22Rv1 (cell line): ENCODE measurements around the gene RMND5B.

Experiments used
- H3K27ac ChIP-seq: fragments of 450-650 bp; 2 replicates; pipeline ENCODE4 v1.5.1; 2017
- CTCF ChIP-seq: fragments of 450-650 bp; IDR thresholded peaks from 2 replicates; pipeline ENCODE4 v1.5.1; 2017; ENCODE audit warnings: mild to moderate bottlenecking
- ZFX ChIP-seq: fragments of 450-650 bp; IDR thresholded peaks from 2 replicates; pipeline ENCODE4 v1.6.1; 2017; ENCODE audit warnings: antibody characterized with exemption, borderline replicate concordance

RMND5B gene

GRCh38 chr5:178199581-178200434 is 69.0 kb downstream of the RMND5B start:
- TF ChIP-seq CTCF, result no peak
- no peak for TF ChIP-seq ZFX
- no peak overlapping the region for H3K27ac ChIP-seq
